Measurements from ENCODE around the gene NUP54. TPM values are rescaled to one million over a fixed set of nuclear protein-coding genes. Genes with fewer than 3 reads are reported as not detected.

Gene NUP54
- total RNA-seq, 6 donors from 2014 or later, result 13.7 to 42.0 (median 29.4) TPM

GRCh38 chr4:76074993-76075600 lies 73.1 kb downstream of the NUP54 start:
- ATAC-seq (ENCODE audit: low FRiP score in 2 of 2) (no peak), DNase-seq (no peak)
- no peaks in the 10 kb centered on the region for H3K36me3 ChIP-seq
- H3K27me3 ChIP-seq, result no peaks in the 10 kb centered on the region
- 58 to 65% methylated on average over 4 of the region's 4 CpGs for WGBS, 2 donors
- no peak overlapping the region for H3K27ac ChIP-seq
- H3K4me3 ChIP-seq, result no peak overlapping the region
- H3K9me3 ChIP-seq, result no peaks in the 10 kb centered on the region
- TF ChIP-seq POLR2AphosphoS5 (IDR thresholded peaks at IDR 0.05), result no peak
- TF ChIP-seq, protein P1, sequence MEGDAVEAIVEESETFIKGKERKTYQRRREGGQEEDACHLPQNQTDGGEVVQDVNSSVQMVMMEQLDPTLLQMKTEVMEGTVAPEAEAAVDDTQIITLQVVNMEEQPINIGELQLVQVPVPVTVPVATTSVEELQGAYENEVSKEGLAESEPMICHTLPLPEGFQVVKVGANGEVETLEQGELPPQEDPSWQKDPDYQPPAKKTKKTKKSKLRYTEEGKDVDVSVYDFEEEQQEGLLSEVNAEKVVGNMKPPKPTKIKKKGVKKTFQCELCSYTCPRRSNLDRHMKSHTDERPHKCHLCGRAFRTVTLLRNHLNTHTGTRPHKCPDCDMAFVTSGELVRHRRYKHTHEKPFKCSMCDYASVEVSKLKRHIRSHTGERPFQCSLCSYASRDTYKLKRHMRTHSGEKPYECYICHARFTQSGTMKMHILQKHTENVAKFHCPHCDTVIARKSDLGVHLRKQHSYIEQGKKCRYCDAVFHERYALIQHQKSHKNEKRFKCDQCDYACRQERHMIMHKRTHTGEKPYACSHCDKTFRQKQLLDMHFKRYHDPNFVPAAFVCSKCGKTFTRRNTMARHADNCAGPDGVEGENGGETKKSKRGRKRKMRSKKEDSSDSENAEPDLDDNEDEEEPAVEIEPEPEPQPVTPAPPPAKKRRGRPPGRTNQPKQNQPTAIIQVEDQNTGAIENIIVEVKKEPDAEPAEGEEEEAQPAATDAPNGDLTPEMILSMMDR (IDR thresholded peaks at IDR 0.05), result no peak
- TF ChIP-seq EP300 (IDR thresholded peaks at IDR 0.05), result no peak
- TF ChIP-seq POLR2A (IDR thresholded peaks at IDR 0.05), result no peak
- H3K4me1 ChIP-seq, result no peaks in the 10 kb centered on the region

- H3K9me3 ChIP-seq, result no peaks in the 10 kb centered on the region
- no peak within 1 kb of the TSS for H3K4me3 ChIP-seq
- H3K27ac ChIP-seq, result no peak within 1 kb of the TSS
- TF ChIP-seq EP300 (IDR thresholded peaks at IDR 0.05) (no peak), POLR2AphosphoS5 (IDR thresholded peaks at IDR 0.05) (no peak), POLR2A (IDR thresholded peaks at IDR 0.05) (no peak)
- TF ChIP-seq, protein P1 (IDR thresholded peaks at IDR 0.05), result no peak
- DNase-seq (no peak), ATAC-seq (ENCODE audit: low FRiP score in 2 of 2) (no peak)
- no peaks in the 10 kb centered on the region for H3K4me1 ChIP-seq
- no peaks in the 10 kb centered on the region for H3K36me3 ChIP-seq
- no peaks in the 10 kb centered on the region for H3K27me3 ChIP-seq
- WGBS, 2 donors, result 38 to 75% methylated on average over 1 of the region's 1 CpG
Measured at GRCh38 chr4:76074468-76074867, 73.7 kb downstream of the NUP54 start, which contains the start of gene ART3. ART3 (plus strand) TSS chr4:76074709; CDS start chr4:76075890, 1,181 bp downstream.

GRCh38 chr4:76072760-76073159 lies 75.4 kb downstream of the NUP54 start:
- DNase-seq, result no peak
- H3K4me3 ChIP-seq, result no peak overlapping the region
- no peak for ATAC-seq (ENCODE audit: low FRiP score in 2 of 2)
- no peaks in the 10 kb centered on the region for H3K36me3 ChIP-seq
- no peaks in the 10 kb centered on the region for H3K4me1 ChIP-seq
- H3K27me3 ChIP-seq, result no peaks in the 10 kb centered on the region
- no peak overlapping the region for H3K27ac ChIP-seq
- H3K9me3 ChIP-seq, result no peaks in the 10 kb centered on the region
- 83 to 86% methylated on average over 4 of the region's 4 CpGs for WGBS, 2 donors
- no peak for TF ChIP-seq EP300 (IDR thresholded peaks at IDR 0.05)
- TF ChIP-seq POLR2A (IDR thresholded peaks at IDR 0.05), result no peak
- TF ChIP-seq, protein P1 (IDR thresholded peaks at IDR 0.05), result no peak
- TF ChIP-seq POLR2AphosphoS5 (IDR thresholded peaks at IDR 0.05), result no peak

GRCh38 chr4:76067652-76068286 lies 80.4 kb downstream of the NUP54 start:
- no peaks in the 10 kb centered on the region for H3K27me3 ChIP-seq
- no peak overlapping the region for H3K4me3 ChIP-seq
- no peak overlapping the region for H3K27ac ChIP-seq
- DNase-seq, result peak in 1 of 2 donors; percentile 69
- H3K9me3 ChIP-seq, result no peaks in the 10 kb centered on the region
- TF ChIP-seq POLR2A (IDR thresholded peaks at IDR 0.05) (no peak), EP300 (IDR thresholded peaks at IDR 0.05) (no peak), POLR2AphosphoS5 (IDR thresholded peaks at IDR 0.05) (no peak)
- TF ChIP-seq, protein P1 (IDR thresholded peaks at IDR 0.05), result peak; percentile 47 to 82 (median 70)
- ATAC-seq (ENCODE audit: low FRiP score in 2 of 2), result peak; percentile 73 to 91
- H3K36me3 ChIP-seq, result no peaks in the 10 kb centered on the region
- WGBS, 2 donors, result 0% methylated on average over 2 of the region's 2 CpGs
- H3K4me1 ChIP-seq, result no peaks in the 10 kb centered on the region
